ENCODE data around the gene ATXN7L1.

DNA sequence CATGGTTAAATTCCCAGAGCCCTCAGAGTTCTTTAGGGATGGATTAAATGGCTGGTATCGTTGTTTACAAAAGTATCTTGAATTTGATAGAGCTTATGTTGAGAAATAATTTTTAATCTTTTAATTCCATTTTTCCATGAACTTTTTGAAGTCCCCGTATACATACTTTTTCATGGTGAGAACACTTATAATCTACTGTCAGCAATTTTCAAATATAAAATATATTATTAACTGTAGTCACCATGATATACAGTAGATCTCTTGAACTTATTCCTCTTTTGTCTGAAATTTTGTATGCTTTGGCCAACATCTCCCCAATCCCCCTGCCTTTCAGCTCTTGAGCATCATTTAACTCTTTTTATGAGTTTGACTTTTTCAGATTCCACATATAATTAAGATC, 304.5 kb downstream of the ATXN7L1 start:
- TF ChIP-seq, protein P1, sequence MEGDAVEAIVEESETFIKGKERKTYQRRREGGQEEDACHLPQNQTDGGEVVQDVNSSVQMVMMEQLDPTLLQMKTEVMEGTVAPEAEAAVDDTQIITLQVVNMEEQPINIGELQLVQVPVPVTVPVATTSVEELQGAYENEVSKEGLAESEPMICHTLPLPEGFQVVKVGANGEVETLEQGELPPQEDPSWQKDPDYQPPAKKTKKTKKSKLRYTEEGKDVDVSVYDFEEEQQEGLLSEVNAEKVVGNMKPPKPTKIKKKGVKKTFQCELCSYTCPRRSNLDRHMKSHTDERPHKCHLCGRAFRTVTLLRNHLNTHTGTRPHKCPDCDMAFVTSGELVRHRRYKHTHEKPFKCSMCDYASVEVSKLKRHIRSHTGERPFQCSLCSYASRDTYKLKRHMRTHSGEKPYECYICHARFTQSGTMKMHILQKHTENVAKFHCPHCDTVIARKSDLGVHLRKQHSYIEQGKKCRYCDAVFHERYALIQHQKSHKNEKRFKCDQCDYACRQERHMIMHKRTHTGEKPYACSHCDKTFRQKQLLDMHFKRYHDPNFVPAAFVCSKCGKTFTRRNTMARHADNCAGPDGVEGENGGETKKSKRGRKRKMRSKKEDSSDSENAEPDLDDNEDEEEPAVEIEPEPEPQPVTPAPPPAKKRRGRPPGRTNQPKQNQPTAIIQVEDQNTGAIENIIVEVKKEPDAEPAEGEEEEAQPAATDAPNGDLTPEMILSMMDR (IDR thresholded peaks at IDR 0.05), result no peak
- no peak for TF ChIP-seq EZH2 (IDR thresholded peaks at IDR 0.05; ENCODE audit: borderline replicate concordance, insufficient read depth, low read depth, low read length, poor library complexity, severe bottlenecking)
